Measurements from ENCODE around the gene SLFN12L. TPM values are rescaled to one million over a fixed set of nuclear protein-coding genes. Genes with fewer than 3 reads are reported as not detected.

Gene SLFN12L
- total and polyA plus RNA-seq, 2 donors (not counting 1 experiment from before 2014, with no cell fraction given) = 0.43 to 3.8 TPM

DNA sequence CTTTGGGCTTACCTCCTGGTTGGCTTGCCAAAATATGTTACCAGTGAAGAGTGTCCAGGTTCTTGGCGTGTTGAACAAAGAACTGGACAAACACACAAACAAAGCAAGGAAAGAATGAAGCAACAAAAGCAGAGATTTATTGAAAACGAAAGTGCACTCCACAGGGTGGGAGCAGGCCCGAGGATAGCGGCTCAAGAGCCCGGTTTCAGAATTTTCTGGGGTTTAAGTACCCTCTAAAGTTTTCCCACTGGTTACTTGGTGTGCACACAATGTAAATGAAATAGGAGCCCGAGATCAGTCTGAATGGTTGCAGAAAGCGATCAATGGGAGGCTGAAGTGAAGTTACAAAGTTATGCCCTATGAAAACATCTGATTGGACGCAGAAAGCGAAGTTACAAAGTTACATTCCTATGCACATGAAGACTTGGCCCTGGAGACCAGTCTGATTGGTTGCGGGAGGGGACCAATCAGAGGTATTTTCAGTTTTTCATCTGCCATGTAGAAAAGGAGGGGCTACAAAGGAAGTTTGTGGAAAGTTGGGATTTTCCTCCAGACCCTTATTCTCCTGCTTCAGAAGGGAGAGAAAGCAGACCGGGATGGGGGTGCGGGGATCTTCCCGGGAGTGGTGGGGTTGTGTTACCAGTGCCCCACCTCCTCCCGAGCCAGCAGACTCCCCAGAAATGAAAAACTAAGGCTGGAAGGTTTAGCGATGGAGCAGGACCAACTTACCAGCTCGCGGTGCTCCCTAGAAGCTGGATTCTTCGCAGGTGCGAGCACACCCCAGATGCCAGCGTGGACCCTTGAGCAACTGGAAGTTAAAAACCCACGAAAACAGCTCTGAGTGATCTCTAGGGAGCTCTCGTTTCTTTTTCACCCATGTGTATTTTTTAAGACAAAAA, 105.1 kb downstream of the SLFN12L start, which contains the start of gene SLFN12:
TSS of gene SLFN12 (minus strand) at position 325 of the 899 bp plus-strand sequence. CDS start 9,472 bp downstream, outside the sequence.
- no peaks in the 10 kb centered on the region for H4K20me1 ChIP-seq (ENCODE audit: control insufficient read depth, insufficient read depth, low read length, poor library complexity, severe bottlenecking)
- 3% methylated on average over 16 of the region's 22 CpGs for WGBS (ENCODE audit: insufficient coverage)
- H3K9me3 Mint-ChIP-seq (ENCODE audit: insufficient read depth) = no peaks in the 10 kb centered on the region
- ChIA-PET POLR2A (interaction anchor here (0.8 to 1.3 kb wide), 4 partner anchors 15 to 121 kb away, joined by 3 to 4 read pairs (median 4); partner anchors contain the start of gene SLFN11), CTCF (interaction anchor here (0.7 to 3.2 kb wide), 7 partner anchors 12 to 120 kb away, joined by 3 to 20 read pairs (median 6); partner anchors contain the start of gene SLFN13)
- H3K27me3 Mint-ChIP-seq = no peaks in the 10 kb centered on the region
- no peaks in the 10 kb centered on the region for H3K36me3 ChIP-seq (replicated peaks in 1 of 2; ENCODE audit: control extremely low read depth in 1 of 2, control insufficient read depth in 1 of 2, extremely low read depth in 1 of 2, insufficient read depth in 2 of 2, low read length in 1 of 2)
- peaks cover 33% of the 10 kb centered on the region for H3K79me2 ChIP-seq (ENCODE audit: control insufficient read depth, insufficient read depth, low read length)
- intact Hi-C loops (cut with micrococcal nuclease) = loop anchor here (1.0 to 2.0 kb wide), 6 partner anchors 16 to 188 kb away; partner anchors contain the start of genes SLFN11 and SLFN13
- peak within 1 kb of the TSS; percentile 38 to 65 for H3K27ac ChIP-seq (ENCODE audit: low read length in 2 of 2)
- DNase-seq (peak; percentile 81), ATAC-seq (ENCODE audit: low read depth) (peak; percentile 92)
- peak within 1 kb of the TSS; percentile 97 for H2AFZ ChIP-seq (ENCODE audit: insufficient read depth, low read depth, low read length, poor library complexity, severe bottlenecking)
- TF ChIP-seq EZH2 (IDR thresholded peaks at IDR 0.05; ENCODE audit: borderline replicate concordance, insufficient read depth, low read depth, low read length, poor library complexity, severe bottlenecking) (no peak), CTCF (IDR thresholded peaks at IDR 0.05) (no peak)
- H3K4me1 Mint-ChIP-seq = peaks cover 24% of the 10 kb centered on the region
- no peaks in the 10 kb centered on the region for H3K27me3 ChIP-seq (replicated peaks in 1 of 4; ENCODE audit: control extremely low read depth in 1 of 4, control insufficient read depth in 3 of 4, insufficient read depth in 4 of 4, low read length in 3 of 4)
- H3K4me1 ChIP-seq (ENCODE audit: control insufficient read depth in 2 of 2, insufficient read depth in 2 of 2, low read length in 2 of 2) = peaks cover 18 to 22% of the 10 kb centered on the region in 2 donors
- H3K4me3 ChIP-seq (ENCODE audit: control extremely low read depth in 1 of 5, extremely low read depth in 1 of 5, insufficient read depth in 1 of 5, low read depth in 2 of 5, low read length in 4 of 5) = peak within 1 kb of the TSS; percentile 74 to 96 (median 90)
- H3K4me2 ChIP-seq (replicated peaks; ENCODE audit: low read depth, low read length, poor library complexity, severe bottlenecking) = peak within 1 kb of the TSS; percentile 75
- H3K27ac Mint-ChIP-seq = peak within 1 kb of the TSS; percentile 95
- H3K9ac ChIP-seq (ENCODE audit: low read length) = peak within 1 kb of the TSS; percentile 80
- H3K9me3 ChIP-seq (ENCODE audit: control extremely low read depth in 1 of 3, control insufficient read depth in 2 of 3, insufficient read depth in 1 of 3, low read length in 2 of 3) = no peaks in the 10 kb centered on the region
- H3K4me3 Mint-ChIP-seq = peak within 1 kb of the TSS; percentile 99

Data from B cell (primary cell).